ENCODE measurements around the gene RALY. TPM values are rescaled to one million over a fixed set of nuclear protein-coding genes. Genes with fewer than 3 reads are reported as not detected.

RALY gene
- total RNA-seq, 1 experiment from 2014 or later, result 298 TPM

- peak in 1 of 2 experiments; percentile 14 for DNase-seq
- H3K4me1 Mint-ChIP-seq (ENCODE audit: low read depth, unreplicated experiment), result no peaks in the 10 kb centered on the region
- peaks cover 96% of the 10 kb centered on the region for H3K36me3 Mint-ChIP-seq (ENCODE audit: insufficient read depth, unreplicated experiment)
- no peaks in the 10 kb centered on the region for H3K27me3 Mint-ChIP-seq (ENCODE audit: insufficient read depth, unreplicated experiment)
- H3K4me1 ChIP-seq, result no peaks in the 10 kb centered on the region
- H3K27ac Mint-ChIP-seq (ENCODE audit: unreplicated experiment), result peak overlapping the region; percentile 19
- no peak overlapping the region for H3K4me3 Mint-ChIP-seq (ENCODE audit: unreplicated experiment)
- ChIA-PET CTCF (no interaction called here), POLR2A (no interaction called here)
- TF ChIP-seq, protein P1, sequence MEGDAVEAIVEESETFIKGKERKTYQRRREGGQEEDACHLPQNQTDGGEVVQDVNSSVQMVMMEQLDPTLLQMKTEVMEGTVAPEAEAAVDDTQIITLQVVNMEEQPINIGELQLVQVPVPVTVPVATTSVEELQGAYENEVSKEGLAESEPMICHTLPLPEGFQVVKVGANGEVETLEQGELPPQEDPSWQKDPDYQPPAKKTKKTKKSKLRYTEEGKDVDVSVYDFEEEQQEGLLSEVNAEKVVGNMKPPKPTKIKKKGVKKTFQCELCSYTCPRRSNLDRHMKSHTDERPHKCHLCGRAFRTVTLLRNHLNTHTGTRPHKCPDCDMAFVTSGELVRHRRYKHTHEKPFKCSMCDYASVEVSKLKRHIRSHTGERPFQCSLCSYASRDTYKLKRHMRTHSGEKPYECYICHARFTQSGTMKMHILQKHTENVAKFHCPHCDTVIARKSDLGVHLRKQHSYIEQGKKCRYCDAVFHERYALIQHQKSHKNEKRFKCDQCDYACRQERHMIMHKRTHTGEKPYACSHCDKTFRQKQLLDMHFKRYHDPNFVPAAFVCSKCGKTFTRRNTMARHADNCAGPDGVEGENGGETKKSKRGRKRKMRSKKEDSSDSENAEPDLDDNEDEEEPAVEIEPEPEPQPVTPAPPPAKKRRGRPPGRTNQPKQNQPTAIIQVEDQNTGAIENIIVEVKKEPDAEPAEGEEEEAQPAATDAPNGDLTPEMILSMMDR (IDR thresholded peaks at IDR 0.05; ENCODE audit: insufficient read depth in 1 of 2, low read depth in 1 of 2, low read length in 1 of 2, severe bottlenecking in 1 of 2, unreplicated experiment in 1 of 2), result no peak
- H3K9me3 ChIP-seq, result no peaks in the 10 kb centered on the region
- no peaks in the 10 kb centered on the region for H3K9me3 Mint-ChIP-seq (ENCODE audit: unreplicated experiment)
- peaks cover 20% of the 10 kb centered on the region for H3K36me3 ChIP-seq (ENCODE audit: control insufficient read depth, insufficient read depth, low read length)
- intact Hi-C loops (cut with micrococcal nuclease; ENCODE audit: unreplicated experiment), result no loop called here
- no peak overlapping the region for H3K4me3 ChIP-seq (ENCODE audit: low read depth, low read length)
- H3K27me3 ChIP-seq (replicated peaks; ENCODE audit: control insufficient read depth, insufficient read depth, low read length), result no peaks in the 10 kb centered on the region
- no TSS peak for BruUV-seq (replicated peaks)
These were observed 96.9 kb downstream of the RALY start for GRCh38 chr20:34090645-34091044.

GRCh38 chr20:34091637-34092200, 98.0 kb downstream of the RALY start:
- no peak overlapping the region for H3K4me3 ChIP-seq (ENCODE audit: low read depth, low read length)
- BruUV-seq (replicated peaks), result no TSS peak
- H3K9me3 ChIP-seq, result no peaks in the 10 kb centered on the region
- TF ChIP-seq, protein P1 (IDR thresholded peaks at IDR 0.05; ENCODE audit: insufficient read depth in 1 of 2, low read depth in 1 of 2, low read length in 1 of 2, severe bottlenecking in 1 of 2, unreplicated experiment in 1 of 2), result no peak
- Mint-ChIP-seq H3K27me3 (ENCODE audit: insufficient read depth, unreplicated experiment) (no peaks in the 10 kb centered on the region), H3K4me1 (ENCODE audit: low read depth, unreplicated experiment) (no peaks in the 10 kb centered on the region), H3K4me3 (ENCODE audit: unreplicated experiment) (no peak overlapping the region), H3K27ac (ENCODE audit: unreplicated experiment) (peak overlapping the region; percentile 8), H3K36me3 (ENCODE audit: insufficient read depth, unreplicated experiment) (peaks cover 100% of the 10 kb centered on the region), H3K9me3 (ENCODE audit: unreplicated experiment) (no peaks in the 10 kb centered on the region)
- H3K36me3 ChIP-seq (ENCODE audit: control insufficient read depth, insufficient read depth, low read length), result peaks cover 23% of the 10 kb centered on the region
- no peaks in the 10 kb centered on the region for H3K4me1 ChIP-seq
- POLR2A ChIA-PET, result interaction anchor here (0.7 to 1.0 kb wide), 2 partner anchors 21 to 383 kb away, joined by 3 to 5 read pairs; partner anchors contain the start of gene EIF2S2
- intact Hi-C loops (cut with micrococcal nuclease; ENCODE audit: unreplicated experiment), result no loop called here
- no peaks in the 10 kb centered on the region for H3K27me3 ChIP-seq (replicated peaks; ENCODE audit: control insufficient read depth, insufficient read depth, low read length)
- CTCF ChIA-PET, result no interaction called here
- DNase-seq, result no peak

DNA sequence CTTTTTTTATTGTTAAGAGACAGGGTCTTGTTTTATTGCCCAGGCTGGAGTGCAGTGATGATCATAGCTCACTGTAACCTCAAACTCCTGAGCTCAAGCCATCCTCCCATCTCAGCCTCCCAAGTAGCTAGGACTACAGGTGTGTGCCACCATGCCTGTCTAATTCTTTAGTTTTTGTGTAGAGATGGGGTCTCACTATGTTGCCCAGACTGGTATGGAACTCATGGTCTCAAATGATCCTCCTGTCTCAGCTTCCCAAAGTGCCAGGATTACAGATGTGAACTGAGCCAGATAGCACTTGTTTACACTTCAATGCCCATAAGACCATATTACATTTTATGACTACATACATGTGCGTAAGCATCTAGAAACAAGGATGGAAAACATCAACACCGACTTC, 100.2 kb downstream of the RALY start:
- Mint-ChIP-seq H3K4me3 (ENCODE audit: unreplicated experiment) (no peak overlapping the region), H3K4me1 (ENCODE audit: low read depth, unreplicated experiment) (no peaks in the 10 kb centered on the region), H3K9me3 (ENCODE audit: unreplicated experiment) (no peaks in the 10 kb centered on the region), H3K27me3 (ENCODE audit: insufficient read depth, unreplicated experiment) (no peaks in the 10 kb centered on the region), H3K27ac (ENCODE audit: unreplicated experiment) (no peak overlapping the region), H3K36me3 (ENCODE audit: insufficient read depth, unreplicated experiment) (peaks cover 100% of the 10 kb centered on the region)
- ChIA-PET POLR2A (interaction anchor here (1.6 kb wide), 1 partner anchor 18 kb away, joined by 8 read pairs; the partner anchor contains the start of gene EIF2S2), CTCF (no interaction called here)
- TF ChIP-seq, protein P1 (IDR thresholded peaks at IDR 0.05; ENCODE audit: insufficient read depth in 1 of 2, low read depth in 1 of 2, low read length in 1 of 2, severe bottlenecking in 1 of 2, unreplicated experiment in 1 of 2), result no peak
- no TSS peak for BruUV-seq (replicated peaks)
- no peaks in the 10 kb centered on the region for H3K27me3 ChIP-seq (replicated peaks; ENCODE audit: control insufficient read depth, insufficient read depth, low read length)
- no peak overlapping the region for H3K4me3 ChIP-seq (ENCODE audit: low read depth, low read length)
- intact Hi-C loops (cut with micrococcal nuclease; ENCODE audit: unreplicated experiment), result no loop called here
- no peaks in the 10 kb centered on the region for H3K4me1 ChIP-seq
- no peaks in the 10 kb centered on the region for H3K9me3 ChIP-seq
- DNase-seq, result no peak
- H3K36me3 ChIP-seq (ENCODE audit: control insufficient read depth, insufficient read depth, low read length), result peaks cover 23% of the 10 kb centered on the region

Measured in Caco-2 (cell line).